ENCODE measurements around the gene NELL1.

Gene NELL1

GRCh38 chr11:21460082-21460481 lies 790.7 kb downstream of the NELL1 start:
- Histone ChIP-seq H3K27me3 (ENCODE audit: insufficient read depth, low read length) (no peaks in the 10 kb centered on the region), H3K79me2 (ENCODE audit: control insufficient read depth, insufficient read depth, low read length, poor library complexity) (no peaks in the 10 kb centered on the region), H2BK5ac (ENCODE audit: low read depth, low read length, poor library complexity) (no peak overlapping the region), H3K14ac (ENCODE audit: low read length) (no peak overlapping the region), H3K4me2 (ENCODE audit: low read length) (no peak overlapping the region), H3K4me1 (ENCODE audit: control insufficient read depth in 1 of 2, insufficient read depth in 2 of 2, low read length in 2 of 2) (no peaks in the 10 kb centered on the region), H2AFZ (ENCODE audit: insufficient read depth, low read length, poor library complexity) (no peak overlapping the region), H2AK5ac (ENCODE audit: low read length) (no peak overlapping the region), H3K4ac (ENCODE audit: low read depth, low read length) (no peak overlapping the region), H3K36me3 (ENCODE audit: control insufficient read depth in 1 of 2, insufficient read depth in 2 of 2, low read length in 2 of 2) (no peaks in the 10 kb centered on the region), H3K4me3 (ENCODE audit: low read depth, low read length) (no peak overlapping the region), H3K23ac (ENCODE audit: low read length) (no peak overlapping the region), H4K8ac (ENCODE audit: low read depth, low read length) (no peak overlapping the region), H3K27ac (ENCODE audit: low read depth, low read length) (no peak overlapping the region), H4K12ac (ENCODE audit: low read depth, low read length) (no peak overlapping the region), H3K9ac (ENCODE audit: low read length) (no peak overlapping the region), H3K79me1 (ENCODE audit: low read length) (no peaks in the 10 kb centered on the region), H2BK12ac (ENCODE audit: low read length) (no peak overlapping the region), H3K18ac (ENCODE audit: low read length) (no peak overlapping the region), H2BK120ac (ENCODE audit: insufficient read depth, low read length, poor library complexity) (no peak overlapping the region), H4K91ac (ENCODE audit: low read depth, low read length) (no peak overlapping the region), H3K9me3 (ENCODE audit: insufficient read depth, low read depth, low read length) (no peaks in the 10 kb centered on the region)
- DNase-seq, result no peak

GRCh38 chr11:21461701-21462100 lies 792.3 kb downstream of the NELL1 start:
- Histone ChIP-seq H2AK5ac (ENCODE audit: low read length) (no peak overlapping the region), H2BK12ac (ENCODE audit: low read length) (no peak overlapping the region), H3K27me3 (ENCODE audit: insufficient read depth, low read length) (no peaks in the 10 kb centered on the region), H4K8ac (ENCODE audit: low read depth, low read length) (no peak overlapping the region), H3K9ac (ENCODE audit: low read length) (no peak overlapping the region), H3K14ac (ENCODE audit: low read length) (no peak overlapping the region), H3K4ac (ENCODE audit: low read depth, low read length) (no peak overlapping the region), H2BK120ac (ENCODE audit: insufficient read depth, low read length, poor library complexity) (no peak overlapping the region), H3K23ac (ENCODE audit: low read length) (no peak overlapping the region), H3K4me1 (ENCODE audit: control insufficient read depth in 1 of 2, insufficient read depth in 2 of 2, low read length in 2 of 2) (no peaks in the 10 kb centered on the region), H3K9me3 (ENCODE audit: insufficient read depth, low read depth, low read length) (no peaks in the 10 kb centered on the region), H3K4me3 (ENCODE audit: low read depth, low read length) (no peak overlapping the region), H3K4me2 (ENCODE audit: low read length) (no peak overlapping the region), H3K18ac (ENCODE audit: low read length) (no peak overlapping the region), H3K79me2 (ENCODE audit: control insufficient read depth, insufficient read depth, low read length, poor library complexity) (no peaks in the 10 kb centered on the region), H4K12ac (ENCODE audit: low read depth, low read length) (no peak overlapping the region), H4K91ac (ENCODE audit: low read depth, low read length) (no peak overlapping the region), H2BK5ac (ENCODE audit: low read depth, low read length, poor library complexity) (no peak overlapping the region), H3K27ac (ENCODE audit: low read depth, low read length) (no peak overlapping the region), H3K36me3 (ENCODE audit: control insufficient read depth in 1 of 2, insufficient read depth in 2 of 2, low read length in 2 of 2) (no peaks in the 10 kb centered on the region), H3K79me1 (ENCODE audit: low read length) (no peaks in the 10 kb centered on the region), H2AFZ (ENCODE audit: insufficient read depth, low read length, poor library complexity) (no peak overlapping the region)
- no peak for DNase-seq
- WGBS (ENCODE audit: extremely low coverage, insufficient coverage, insufficient read length), result no CpG with 5 or more reads among the region's 1 CpG

GRCh38 chr11:21464601-21465193 lies 795.3 kb downstream of the NELL1 start:
- no CpG with 5 or more reads among the region's 2 CpGs for WGBS (ENCODE audit: extremely low coverage, insufficient coverage, insufficient read length)
- no peak overlapping the region for H4K8ac ChIP-seq (ENCODE audit: low read depth, low read length)
- no peaks in the 10 kb centered on the region for H3K9me3 ChIP-seq (ENCODE audit: insufficient read depth, low read depth, low read length)

GRCh38 chr11:21465203-21465602 lies 795.8 kb downstream of the NELL1 start:
- Histone ChIP-seq H2BK120ac (ENCODE audit: insufficient read depth, low read length, poor library complexity) (no peak overlapping the region), H3K27me3 (ENCODE audit: insufficient read depth, low read length) (no peaks in the 10 kb centered on the region), H4K12ac (ENCODE audit: low read depth, low read length) (no peak overlapping the region), H3K27ac (ENCODE audit: low read depth, low read length) (no peak overlapping the region), H2BK12ac (ENCODE audit: low read length) (no peak overlapping the region), H2AFZ (ENCODE audit: insufficient read depth, low read length, poor library complexity) (no peak overlapping the region), H3K4me3 (ENCODE audit: low read depth, low read length) (no peak overlapping the region), H3K36me3 (ENCODE audit: control insufficient read depth in 1 of 2, insufficient read depth in 2 of 2, low read length in 2 of 2) (no peaks in the 10 kb centered on the region), H2AK5ac (ENCODE audit: low read length) (no peak overlapping the region), H3K4ac (ENCODE audit: low read depth, low read length) (no peak overlapping the region), H4K91ac (ENCODE audit: low read depth, low read length) (no peak overlapping the region), H4K8ac (ENCODE audit: low read depth, low read length) (no peak overlapping the region), H3K23ac (ENCODE audit: low read length) (no peak overlapping the region), H3K79me1 (ENCODE audit: low read length) (no peaks in the 10 kb centered on the region), H2BK5ac (ENCODE audit: low read depth, low read length, poor library complexity) (no peak overlapping the region), H3K9me3 (ENCODE audit: insufficient read depth, low read depth, low read length) (no peaks in the 10 kb centered on the region), H3K4me2 (ENCODE audit: low read length) (no peak overlapping the region), H3K18ac (ENCODE audit: low read length) (no peak overlapping the region), H3K4me1 (ENCODE audit: control insufficient read depth in 1 of 2, insufficient read depth in 2 of 2, low read length in 2 of 2) (no peaks in the 10 kb centered on the region), H3K14ac (ENCODE audit: low read length) (no peak overlapping the region), H3K9ac (ENCODE audit: low read length) (no peak overlapping the region), H3K79me2 (ENCODE audit: control insufficient read depth, insufficient read depth, low read length, poor library complexity) (no peaks in the 10 kb centered on the region)
- DNase-seq, result no peak
- whole genome bisulfite sequencing (ENCODE audit: extremely low coverage, insufficient coverage, insufficient read length), result no CpG with 5 or more reads among the region's 1 CpG

More at GRCh38 chr11:21464601-21465193, 795.3 kb downstream of the NELL1 start:
- no peak overlapping the region for H3K27ac ChIP-seq (ENCODE audit: low read depth, low read length)
- no peak overlapping the region for H3K18ac ChIP-seq (ENCODE audit: low read length)
- no peak overlapping the region for H3K14ac ChIP-seq (ENCODE audit: low read length)
- no peaks in the 10 kb centered on the region for H3K79me2 ChIP-seq (ENCODE audit: control insufficient read depth, insufficient read depth, low read length, poor library complexity)
- H3K9ac ChIP-seq (ENCODE audit: low read length), result no peak overlapping the region
- no peak overlapping the region for H2BK12ac ChIP-seq (ENCODE audit: low read length)
- no peak overlapping the region for H2BK5ac ChIP-seq (ENCODE audit: low read depth, low read length, poor library complexity)
- DNase-seq, result peak in 1 of 2 donors; percentile 25
- H3K27me3 ChIP-seq (ENCODE audit: insufficient read depth, low read length), result no peaks in the 10 kb centered on the region
- no peak overlapping the region for H4K12ac ChIP-seq (ENCODE audit: low read depth, low read length)
- H4K91ac ChIP-seq (ENCODE audit: low read depth, low read length), result no peak overlapping the region
- no peak overlapping the region for H3K4me3 ChIP-seq (ENCODE audit: low read depth, low read length)
- H2BK120ac ChIP-seq (ENCODE audit: insufficient read depth, low read length, poor library complexity), result no peak overlapping the region
- no peak overlapping the region for H3K4me2 ChIP-seq (ENCODE audit: low read length)
- no peaks in the 10 kb centered on the region for H3K36me3 ChIP-seq (ENCODE audit: control insufficient read depth in 1 of 2, insufficient read depth in 2 of 2, low read length in 2 of 2)
- no peaks in the 10 kb centered on the region for H3K79me1 ChIP-seq (ENCODE audit: low read length)
- H3K23ac ChIP-seq (ENCODE audit: low read length), result no peak overlapping the region
- no peak overlapping the region for H3K4ac ChIP-seq (ENCODE audit: low read depth, low read length)
- no peak overlapping the region for H2AFZ ChIP-seq (ENCODE audit: insufficient read depth, low read length, poor library complexity)
- H3K4me1 ChIP-seq (ENCODE audit: control insufficient read depth in 1 of 2, insufficient read depth in 2 of 2, low read length in 2 of 2), result no peaks in the 10 kb centered on the region
- H2AK5ac ChIP-seq (ENCODE audit: low read length), result no peak overlapping the region

All from trophoblast cell (in vitro differentiated cells and primary cell).